K562 (cell line): ENCODE results near the gene TMEM179. TPM values are rescaled to one million over a fixed set of nuclear protein-coding genes. Genes with fewer than 3 reads are reported as not detected.

Experiments used
- FOXA1 ChIP-seq: fragments of 450-650 bp; IDR thresholded peaks from 2 replicates; pipeline ENCODE4 v1.6.1; 2016; ENCODE audit warnings: mild to moderate bottlenecking, borderline replicate concordance
- HMG20A ChIP-seq: fragments of 450-650 bp; formaldehyde crosslinking; conservative IDR thresholded peaks from 2 replicates; pipeline ENCODE4 v1.4.0; 2020; ENCODE audit warnings: mild to moderate bottlenecking, mixed read lengths
- KAT8 ChIP-seq: fragments of 450-650 bp; IDR thresholded peaks from 2 replicates; pipeline ENCODE4 v1.6.1; 2016; ENCODE audit warnings: low read depth, mild to moderate bottlenecking
- NR2F6 ChIP-seq: fragments of 450-650 bp; formaldehyde crosslinking; IDR thresholded peaks from 2 replicates; pipeline ENCODE4 v1.4.0; 2020; ENCODE audit warnings: mild to moderate bottlenecking
- POLR2AphosphoS2 ChIP-seq: IDR thresholded peaks from 2 replicates; pipeline ENCODE4 v1.6.1; 2012; ENCODE audit warnings: low read length, improper control_type of control experiment
- RBBP5 ChIP-seq: fragments of 200-600 bp; sonication (generic); IDR thresholded peaks from 2 replicates; pipeline ENCODE4 v1.6.1; 2012; ENCODE audit warnings: borderline replicate concordance, mild to moderate bottlenecking, low read length, control low read depth, inconsistent platforms; ENCODE audit not compliant: insufficient read depth, poor library complexity, severe bottlenecking
- ZNF12 ChIP-seq: sonication (generic); formaldehyde crosslinking; IDR thresholded peaks from 2 replicates; pipeline ENCODE4 v1.4.0; 2020; ENCODE audit warnings: mild to moderate bottlenecking, missing genetic modification reagents
- ZNF274 ChIP-seq: IDR thresholded peaks from 2 replicates; pipeline ENCODE4 v1.6.1; 2011; ENCODE audit warnings: low read depth, mild to moderate bottlenecking, low read length, moderate library complexity, borderline replicate concordance
- ZNF764 ChIP-seq: fragments of 250-450 bp; sonication (Bioruptor Pico); IDR thresholded peaks from 2 replicates; pipeline ENCODE4 v1.4.0; 2020; ENCODE audit warnings: low read depth, mild to moderate bottlenecking, moderate library complexity
- polyA plus RNA-seq, 8 experiments: library from polyadenylated mRNA; depleted of rRNA in 4 of 8; stranded (reverse) in 5 of 8; unstranded in 3 of 8; fragments of >200 nt; fragmentation: Nextera tagmentation in 2 of 8; fragmentation: Illumina TruSeq in 1 of 8; extraction: Ambion mirVana in 2 of 8; extraction: Trizol in 1 of 8; gene quantifications; 2 replicates each; pipeline versions ENCODE4 v1.2.1 to v1.2.3, GENCODE V29; 2011 to 2014; ENCODE audit warnings: inconsistent platforms in 1 of 8, missing spikeins in 1 of 8
- total RNA-seq, 7 experiments: library from RNA; depleted of rRNA in 6 of 7; stranded (reverse); fragments of >200 nt in 6 of 7; fragmentation: Illumina TruSeq in 2 of 7; extraction: Trizol in 2 of 7; gene quantifications; 2 replicates each; pipeline versions ENCODE4 v1.2.1 to v1.2.3, GENCODE V29; 2011 to 2021; ENCODE audit warnings: low replicate concordance in 1 of 7
- TF ChIP-seq, protein P1 (sequence below): fragments of 450-650 bp; IDR thresholded peaks from 2 replicates; pipeline ENCODE4 v1.6.1; 2016; ENCODE audit warnings: mild to moderate bottlenecking, moderate library complexity

TMEM179 gene
- total and polyA plus RNA-seq, 9 of the 15 experiments (the other 6 are each of a cell fraction or from before 2014, with no cell fraction given) = not detected

DNA sequence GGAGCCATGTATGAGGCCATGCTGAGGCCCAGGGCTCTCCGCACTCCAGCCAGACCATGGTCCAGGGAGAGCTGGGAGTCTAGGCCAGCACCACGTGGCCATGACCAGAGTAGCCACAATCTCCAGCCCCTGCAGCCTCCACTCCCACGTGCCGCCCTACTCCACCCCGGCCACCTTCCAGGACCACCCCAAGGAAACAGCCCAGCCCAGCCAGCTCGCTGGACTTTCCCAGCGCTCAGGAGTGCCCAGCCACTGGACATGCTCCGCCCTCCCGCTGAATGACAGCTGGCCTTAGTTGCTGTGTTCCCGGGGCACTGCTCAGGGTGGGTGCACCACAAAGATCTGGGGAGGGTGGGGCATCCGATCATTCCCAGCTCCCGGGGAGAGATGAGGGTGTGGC, 27.1 kb downstream of the TMEM179 start (continued):
- TF ChIP-seq, protein P1, sequence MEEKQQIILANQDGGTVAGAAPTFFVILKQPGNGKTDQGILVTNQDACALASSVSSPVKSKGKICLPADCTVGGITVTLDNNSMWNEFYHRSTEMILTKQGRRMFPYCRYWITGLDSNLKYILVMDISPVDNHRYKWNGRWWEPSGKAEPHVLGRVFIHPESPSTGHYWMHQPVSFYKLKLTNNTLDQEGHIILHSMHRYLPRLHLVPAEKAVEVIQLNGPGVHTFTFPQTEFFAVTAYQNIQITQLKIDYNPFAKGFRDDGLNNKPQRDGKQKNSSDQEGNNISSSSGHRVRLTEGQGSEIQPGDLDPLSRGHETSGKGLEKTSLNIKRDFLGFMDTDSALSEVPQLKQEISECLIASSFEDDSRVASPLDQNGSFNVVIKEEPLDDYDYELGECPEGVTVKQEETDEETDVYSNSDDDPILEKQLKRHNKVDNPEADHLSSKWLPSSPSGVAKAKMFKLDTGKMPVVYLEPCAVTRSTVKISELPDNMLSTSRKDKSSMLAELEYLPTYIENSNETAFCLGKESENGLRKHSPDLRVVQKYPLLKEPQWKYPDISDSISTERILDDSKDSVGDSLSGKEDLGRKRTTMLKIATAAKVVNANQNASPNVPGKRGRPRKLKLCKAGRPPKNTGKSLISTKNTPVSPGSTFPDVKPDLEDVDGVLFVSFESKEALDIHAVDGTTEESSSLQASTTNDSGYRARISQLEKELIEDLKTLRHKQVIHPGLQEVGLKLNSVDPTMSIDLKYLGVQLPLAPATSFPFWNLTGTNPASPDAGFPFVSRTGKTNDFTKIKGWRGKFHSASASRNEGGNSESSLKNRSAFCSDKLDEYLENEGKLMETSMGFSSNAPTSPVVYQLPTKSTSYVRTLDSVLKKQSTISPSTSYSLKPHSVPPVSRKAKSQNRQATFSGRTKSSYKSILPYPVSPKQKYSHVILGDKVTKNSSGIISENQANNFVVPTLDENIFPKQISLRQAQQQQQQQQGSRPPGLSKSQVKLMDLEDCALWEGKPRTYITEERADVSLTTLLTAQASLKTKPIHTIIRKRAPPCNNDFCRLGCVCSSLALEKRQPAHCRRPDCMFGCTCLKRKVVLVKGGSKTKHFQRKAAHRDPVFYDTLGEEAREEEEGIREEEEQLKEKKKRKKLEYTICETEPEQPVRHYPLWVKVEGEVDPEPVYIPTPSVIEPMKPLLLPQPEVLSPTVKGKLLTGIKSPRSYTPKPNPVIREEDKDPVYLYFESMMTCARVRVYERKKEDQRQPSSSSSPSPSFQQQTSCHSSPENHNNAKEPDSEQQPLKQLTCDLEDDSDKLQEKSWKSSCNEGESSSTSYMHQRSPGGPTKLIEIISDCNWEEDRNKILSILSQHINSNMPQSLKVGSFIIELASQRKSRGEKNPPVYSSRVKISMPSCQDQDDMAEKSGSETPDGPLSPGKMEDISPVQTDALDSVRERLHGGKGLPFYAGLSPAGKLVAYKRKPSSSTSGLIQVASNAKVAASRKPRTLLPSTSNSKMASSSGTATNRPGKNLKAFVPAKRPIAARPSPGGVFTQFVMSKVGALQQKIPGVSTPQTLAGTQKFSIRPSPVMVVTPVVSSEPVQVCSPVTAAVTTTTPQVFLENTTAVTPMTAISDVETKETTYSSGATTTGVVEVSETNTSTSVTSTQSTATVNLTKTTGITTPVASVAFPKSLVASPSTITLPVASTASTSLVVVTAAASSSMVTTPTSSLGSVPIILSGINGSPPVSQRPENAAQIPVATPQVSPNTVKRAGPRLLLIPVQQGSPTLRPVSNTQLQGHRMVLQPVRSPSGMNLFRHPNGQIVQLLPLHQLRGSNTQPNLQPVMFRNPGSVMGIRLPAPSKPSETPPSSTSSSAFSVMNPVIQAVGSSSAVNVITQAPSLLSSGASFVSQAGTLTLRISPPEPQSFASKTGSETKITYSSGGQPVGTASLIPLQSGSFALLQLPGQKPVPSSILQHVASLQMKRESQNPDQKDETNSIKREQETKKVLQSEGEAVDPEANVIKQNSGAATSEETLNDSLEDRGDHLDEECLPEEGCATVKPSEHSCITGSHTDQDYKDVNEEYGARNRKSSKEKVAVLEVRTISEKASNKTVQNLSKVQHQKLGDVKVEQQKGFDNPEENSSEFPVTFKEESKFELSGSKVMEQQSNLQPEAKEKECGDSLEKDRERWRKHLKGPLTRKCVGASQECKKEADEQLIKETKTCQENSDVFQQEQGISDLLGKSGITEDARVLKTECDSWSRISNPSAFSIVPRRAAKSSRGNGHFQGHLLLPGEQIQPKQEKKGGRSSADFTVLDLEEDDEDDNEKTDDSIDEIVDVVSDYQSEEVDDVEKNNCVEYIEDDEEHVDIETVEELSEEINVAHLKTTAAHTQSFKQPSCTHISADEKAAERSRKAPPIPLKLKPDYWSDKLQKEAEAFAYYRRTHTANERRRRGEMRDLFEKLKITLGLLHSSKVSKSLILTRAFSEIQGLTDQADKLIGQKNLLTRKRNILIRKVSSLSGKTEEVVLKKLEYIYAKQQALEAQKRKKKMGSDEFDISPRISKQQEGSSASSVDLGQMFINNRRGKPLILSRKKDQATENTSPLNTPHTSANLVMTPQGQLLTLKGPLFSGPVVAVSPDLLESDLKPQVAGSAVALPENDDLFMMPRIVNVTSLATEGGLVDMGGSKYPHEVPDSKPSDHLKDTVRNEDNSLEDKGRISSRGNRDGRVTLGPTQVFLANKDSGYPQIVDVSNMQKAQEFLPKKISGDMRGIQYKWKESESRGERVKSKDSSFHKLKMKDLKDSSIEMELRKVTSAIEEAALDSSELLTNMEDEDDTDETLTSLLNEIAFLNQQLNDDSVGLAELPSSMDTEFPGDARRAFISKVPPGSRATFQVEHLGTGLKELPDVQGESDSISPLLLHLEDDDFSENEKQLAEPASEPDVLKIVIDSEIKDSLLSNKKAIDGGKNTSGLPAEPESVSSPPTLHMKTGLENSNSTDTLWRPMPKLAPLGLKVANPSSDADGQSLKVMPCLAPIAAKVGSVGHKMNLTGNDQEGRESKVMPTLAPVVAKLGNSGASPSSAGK = peak; percentile 56; the same call in 1 of the 2 replicates
- TF ChIP-seq ZNF12 (CRISPR knock-in tag) (no peak), RBBP5 (no peak), ZNF764 (CRISPR knock-in tag) (no peak), KAT8 (no peak), HMG20A (CRISPR knock-in tag) (no peak), FOXA1 (no peak), POLR2AphosphoS2 (no peak), NR2F6 (CRISPR knock-in tag) (no peak), ZNF274 (no peak)
- TF ChIP-seq, all 486 proteins: peak for 7
